Tibial nerve (tissue), 4 donors: Measurements from ENCODE around the gene PGRMC2. TPM values are rescaled to one million over a fixed set of nuclear protein-coding genes. Genes with fewer than 3 reads are reported as not detected.

Experiments
- DNase-seq, 2 donors: peaks; one replicate each; pipeline ENCODE4 v3.0.0-alpha.2; 2019; ENCODE audit warnings: low spot score in 2 of 2
- H3K27ac ChIP-seq, 4 donors: fragments of 200-600 bp; sonication (generic) in 3 of 4; one replicate each; pipeline ENCODE4 v1.5.1; 2017 to 2019; ENCODE audit warnings: mild to moderate bottlenecking in 1 of 4
- H3K27me3 ChIP-seq, 2 donors: fragments of 200-600 bp; sonication (generic) in 1 of 2; one replicate each; pipeline versions ENCODE4 v1.5.1 to v1.6.0; 2017 to 2019
- H3K36me3 ChIP-seq, 3 donors: fragments of 200-600 bp; sonication (generic); one replicate each; pipeline ENCODE4 v1.5.1; 2018 to 2019
- H3K4me1 ChIP-seq, 4 donors: fragments of 200-600 bp; sonication (generic) in 3 of 4; one replicate each; pipeline ENCODE4 v1.5.1; 2017 to 2019
- H3K4me3 ChIP-seq, 4 donors: fragments of 200-600 bp; sonication (generic) in 3 of 4; one replicate each; pipeline ENCODE4 v1.5.1; 2017 to 2019; ENCODE audit warnings: mild to moderate bottlenecking in 1 of 4, moderate library complexity in 1 of 4
- H3K9me3 ChIP-seq, 4 donors: fragments of 200-600 bp; sonication (generic) in 3 of 4; one replicate each; pipeline ENCODE4 v1.5.1; 2017 to 2019
- CTCF ChIP-seq, 5 experiments: fragments of 200-600 bp in 3 of 5; fragments of 450-650 bp in 2 of 5; sonication (generic) in 3 of 5; IDR thresholded peaks; one replicate each; pipeline ENCODE4 v1.5.1; 2016 to 2019; ENCODE audit warnings: antibody characterized with exemption in 5 of 5, mild to moderate bottlenecking in 3 of 5, moderate library complexity in 2 of 5
- EP300 ChIP-seq, 2 donors: sonication (generic); formaldehyde crosslinking; IDR thresholded peaks; one replicate each; pipeline ENCODE4 v1.6.1; 2017; ENCODE audit warnings: antibody characterized with exemption in 2 of 2, mild to moderate bottlenecking in 1 of 2
- POLR2A ChIP-seq, 2 donors: fragments of 450-650 bp; IDR thresholded peaks; one replicate each; pipeline ENCODE4 v1.6.1; 2017; ENCODE audit warnings: antibody characterized with exemption in 2 of 2, mild to moderate bottlenecking in 2 of 2, moderate library complexity in 2 of 2
- WGBS, 2 donors: methylation state at CpG; one replicate each; pipeline ENCODE4 v1.1.5; 2018; 5-methylcytosine and 5-hydroxymethylcytosine counted together
- total RNA-seq, 4 donors: library from RNA; depleted of rRNA; stranded (reverse); fragments of >200 nt; gene quantifications; one replicate each; pipeline ENCODE4 v1.1.0, GENCODE V29; 2016

The PGRMC2 gene
- total RNA-seq, 4 donors from 2014 or later: 21.8 to 45.9 (median 29.0) TPM

GRCh38 chr4:128301979-128302378 lies 14.4 kb upstream of the PGRMC2 start:
- WGBS, 2 donors: 63 to 88% methylated on average over 2 of the region's 2 CpGs
- DNase-seq: no peak
- TF ChIP-seq CTCF (IDR thresholded peaks at IDR 0.05) (no peak), POLR2A (IDR thresholded peaks at IDR 0.05) (no peak), EP300 (IDR thresholded peaks at IDR 0.05) (no peak)

GRCh38 chr4:128299848-128300247 lies 12.2 kb upstream of the PGRMC2 start:
- no peak overlapping the region for H3K27ac ChIP-seq
- 79 to 83% methylated on average over 1 of the region's 1 CpG for WGBS, 2 donors
- no peak for DNase-seq

More at GRCh38 chr4:128301979-128302378, 14.4 kb upstream of the PGRMC2 start:
- H3K4me1 ChIP-seq: no peaks in the 10 kb centered on the region
- H3K4me3 ChIP-seq: no peak overlapping the region
- no peaks in the 10 kb centered on the region for H3K27me3 ChIP-seq
- peaks cover 0 to 19% (median 3%) of the 10 kb centered on the region in 3 donors for H3K36me3 ChIP-seq
- H3K27ac ChIP-seq: no peak overlapping the region
- H3K9me3 ChIP-seq: no peaks in the 10 kb centered on the region

GRCh38 chr4:128298852-128299251 lies 11.2 kb upstream of the PGRMC2 start:
- Histone ChIP-seq H3K36me3 (peaks cover 0 to 23% (median 3%) of the 10 kb centered on the region in 3 donors), H3K27ac (no peak overlapping the region), H3K27me3 (no peaks in the 10 kb centered on the region), H3K9me3 (no peaks in the 10 kb centered on the region), H3K4me1 (no peaks in the 10 kb centered on the region), H3K4me3 (no peak overlapping the region)
- no peak for DNase-seq
- WGBS, 2 donors: 89 to 90% methylated on average over 2 of the region's 2 CpGs
- TF ChIP-seq POLR2A (IDR thresholded peaks at IDR 0.05) (no peak), EP300 (IDR thresholded peaks at IDR 0.05) (no peak)

More at GRCh38 chr4:128299848-128300247, 12.2 kb upstream of the PGRMC2 start:
- H3K4me3 ChIP-seq: no peak overlapping the region
- H3K9me3 ChIP-seq: no peaks in the 10 kb centered on the region
- H3K27me3 ChIP-seq: no peaks in the 10 kb centered on the region
- peaks cover 0 to 23% (median 3%) of the 10 kb centered on the region in 3 donors for H3K36me3 ChIP-seq
- TF ChIP-seq CTCF (IDR thresholded peaks at IDR 0.05): no peak
- no peak for TF ChIP-seq POLR2A (IDR thresholded peaks at IDR 0.05)
- TF ChIP-seq EP300 (IDR thresholded peaks at IDR 0.05): no peak
- H3K4me1 ChIP-seq: no peaks in the 10 kb centered on the region

GRCh38 chr4:128298146-128298758 lies 10.6 kb upstream of the PGRMC2 start:
- H3K9me3 ChIP-seq: no peaks in the 10 kb centered on the region
- peaks cover 0 to 20% (median 3%) of the 10 kb centered on the region in 3 donors for H3K36me3 ChIP-seq
- WGBS, 2 donors: 90 to 93% methylated on average over 7 of the region's 7 CpGs
- H3K27ac ChIP-seq: no peak overlapping the region
- H3K4me3 ChIP-seq: no peak overlapping the region
- no peak for DNase-seq
- H3K4me1 ChIP-seq: no peaks in the 10 kb centered on the region
- H3K27me3 ChIP-seq: no peaks in the 10 kb centered on the region
- no peak for TF ChIP-seq POLR2A (IDR thresholded peaks at IDR 0.05)
- no peak for TF ChIP-seq CTCF (IDR thresholded peaks at IDR 0.05)
- no peak for TF ChIP-seq EP300 (IDR thresholded peaks at IDR 0.05)

DNA sequence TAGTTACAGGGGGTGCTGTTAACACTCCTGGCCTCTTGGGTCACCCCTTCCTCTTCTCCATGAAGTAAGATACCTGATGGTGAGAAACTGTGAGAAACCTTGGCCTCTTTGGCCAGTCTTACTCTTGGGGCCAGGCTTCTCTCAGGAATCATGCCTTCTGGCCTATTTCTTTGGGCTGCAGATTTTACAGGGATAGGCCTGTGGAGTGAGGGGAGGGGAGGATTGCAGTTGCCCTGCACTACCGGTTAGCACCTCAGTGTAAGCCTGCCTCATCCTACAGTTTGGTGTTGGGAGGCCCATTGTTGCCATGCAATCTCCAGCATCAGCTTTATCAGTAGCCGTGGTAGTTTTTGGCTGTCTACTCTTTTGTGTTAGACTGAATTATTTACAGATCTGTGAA lies 7.6 kb upstream of the PGRMC2 start:
- H3K36me3 ChIP-seq: peaks cover 0 to 9% (median 3%) of the 10 kb centered on the region in 3 donors
- no peaks in the 10 kb centered on the region for H3K4me1 ChIP-seq
- H3K27me3 ChIP-seq: no peaks in the 10 kb centered on the region
- no peak for DNase-seq
- H3K9me3 ChIP-seq: no peaks in the 10 kb centered on the region
- TF ChIP-seq POLR2A (IDR thresholded peaks at IDR 0.05): no peak
- no peak for TF ChIP-seq EP300 (IDR thresholded peaks at IDR 0.05)
- no peak for TF ChIP-seq CTCF (IDR thresholded peaks at IDR 0.05)
- H3K4me3 ChIP-seq: no peak overlapping the region
- H3K27ac ChIP-seq: no peak overlapping the region
- 78 to 81% methylated on average over 2 of the region's 2 CpGs for WGBS, 2 donors
